WERI-Rb-1 (cell line): ENCODE data around the gene CCDC15.

Source experiments
- DNase-seq: peaks from one replicate; pipeline ENCODE4 v3.0.0-alpha.2; 2020
- H3K27ac ChIP-seq: fragments of 250-450 bp; sonication (Bioruptor Pico); 2 replicates; pipeline ENCODE4 v1.5.1; 2020; ENCODE audit warnings: mild to moderate bottlenecking, moderate library complexity
- H3K27me3 ChIP-seq: fragments of 250-450 bp; sonication (Bioruptor Pico); 2 replicates; pipeline ENCODE4 v1.5.1; 2021; ENCODE audit warnings: mild to moderate bottlenecking, low read depth, moderate library complexity; ENCODE audit not compliant: insufficient read depth, severe bottlenecking
- H3K36me3 ChIP-seq: fragments of 250-450 bp; sonication (Bioruptor Pico); 2 replicates; pipeline ENCODE4 v1.5.1; 2020; ENCODE audit warnings: mild to moderate bottlenecking, moderate library complexity
- H3K4me3 ChIP-seq: 2 replicates; pipeline ENCODE4 v1.5.1; 2011; ENCODE audit warnings: low read depth, mild to moderate bottlenecking, control low read depth, low read length
- H3K9me3 ChIP-seq: fragments of 250-450 bp; sonication (Bioruptor Pico); 2 replicates; pipeline ENCODE4 v1.5.1; 2021; ENCODE audit warnings: mild to moderate bottlenecking, moderate library complexity; ENCODE audit not compliant: severe bottlenecking
- TF ChIP-seq, protein P1 (sequence below): IDR thresholded peaks from 2 replicates; pipeline ENCODE4 v1.5.1; 2011; ENCODE audit warnings: low read depth, mild to moderate bottlenecking, control low read depth, inconsistent platforms, low read length

Gene CCDC15

DNA sequence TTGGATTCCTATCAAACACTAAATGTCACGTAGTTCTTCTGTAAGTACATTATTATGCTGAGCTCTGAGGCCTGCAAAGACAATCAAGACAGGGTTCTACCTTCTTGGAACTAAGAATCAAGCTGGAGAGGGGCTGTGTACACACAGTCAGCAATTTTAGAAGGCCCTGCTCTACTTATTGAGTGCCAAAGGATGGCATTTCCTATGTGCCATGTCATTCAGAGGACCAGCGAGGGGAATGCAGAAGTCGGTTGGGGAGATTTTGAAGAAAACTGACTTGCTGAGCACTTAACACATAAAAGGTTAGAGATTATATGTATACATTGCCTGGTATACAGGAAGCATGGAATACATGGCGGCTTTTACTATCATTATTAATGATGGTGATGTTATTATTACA is 114.4 kb downstream of the CCDC15 start:
- TF ChIP-seq, protein P1, sequence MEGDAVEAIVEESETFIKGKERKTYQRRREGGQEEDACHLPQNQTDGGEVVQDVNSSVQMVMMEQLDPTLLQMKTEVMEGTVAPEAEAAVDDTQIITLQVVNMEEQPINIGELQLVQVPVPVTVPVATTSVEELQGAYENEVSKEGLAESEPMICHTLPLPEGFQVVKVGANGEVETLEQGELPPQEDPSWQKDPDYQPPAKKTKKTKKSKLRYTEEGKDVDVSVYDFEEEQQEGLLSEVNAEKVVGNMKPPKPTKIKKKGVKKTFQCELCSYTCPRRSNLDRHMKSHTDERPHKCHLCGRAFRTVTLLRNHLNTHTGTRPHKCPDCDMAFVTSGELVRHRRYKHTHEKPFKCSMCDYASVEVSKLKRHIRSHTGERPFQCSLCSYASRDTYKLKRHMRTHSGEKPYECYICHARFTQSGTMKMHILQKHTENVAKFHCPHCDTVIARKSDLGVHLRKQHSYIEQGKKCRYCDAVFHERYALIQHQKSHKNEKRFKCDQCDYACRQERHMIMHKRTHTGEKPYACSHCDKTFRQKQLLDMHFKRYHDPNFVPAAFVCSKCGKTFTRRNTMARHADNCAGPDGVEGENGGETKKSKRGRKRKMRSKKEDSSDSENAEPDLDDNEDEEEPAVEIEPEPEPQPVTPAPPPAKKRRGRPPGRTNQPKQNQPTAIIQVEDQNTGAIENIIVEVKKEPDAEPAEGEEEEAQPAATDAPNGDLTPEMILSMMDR = no peak
- Histone ChIP-seq H3K4me3 (no peak overlapping the region), H3K27me3 (peaks cover 15% of the 10 kb centered on the region), H3K27ac (no peak overlapping the region), H3K36me3 (no peaks in the 10 kb centered on the region), H3K9me3 (no peaks in the 10 kb centered on the region)
- DNase-seq = no peak

DNA sequence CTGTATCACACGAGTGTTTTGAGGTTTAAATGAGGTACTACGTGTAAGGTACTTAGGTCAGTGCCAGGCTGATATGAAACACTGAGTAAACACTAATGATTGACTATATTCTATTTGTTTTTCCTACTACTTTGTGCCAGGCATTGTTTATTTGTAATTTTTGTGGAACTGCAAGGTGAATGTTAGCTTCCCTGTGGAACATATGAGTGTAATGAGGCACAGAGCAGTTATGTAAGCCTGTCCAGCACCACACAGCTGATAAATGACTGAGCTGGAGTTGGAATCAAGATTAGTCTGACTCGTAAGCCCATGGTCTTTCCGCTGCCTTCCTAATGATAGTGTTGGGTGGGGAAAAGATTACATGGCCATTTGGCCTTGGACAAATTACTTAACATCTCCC is 115.0 kb downstream of the CCDC15 start:
- Histone ChIP-seq H3K27me3 (peaks cover 9% of the 10 kb centered on the region), H3K27ac (no peak overlapping the region), H3K9me3 (no peaks in the 10 kb centered on the region), H3K36me3 (no peaks in the 10 kb centered on the region), H3K4me3 (no peak overlapping the region)
- TF ChIP-seq, protein P1 = no peak
- no peak for DNase-seq

DNA sequence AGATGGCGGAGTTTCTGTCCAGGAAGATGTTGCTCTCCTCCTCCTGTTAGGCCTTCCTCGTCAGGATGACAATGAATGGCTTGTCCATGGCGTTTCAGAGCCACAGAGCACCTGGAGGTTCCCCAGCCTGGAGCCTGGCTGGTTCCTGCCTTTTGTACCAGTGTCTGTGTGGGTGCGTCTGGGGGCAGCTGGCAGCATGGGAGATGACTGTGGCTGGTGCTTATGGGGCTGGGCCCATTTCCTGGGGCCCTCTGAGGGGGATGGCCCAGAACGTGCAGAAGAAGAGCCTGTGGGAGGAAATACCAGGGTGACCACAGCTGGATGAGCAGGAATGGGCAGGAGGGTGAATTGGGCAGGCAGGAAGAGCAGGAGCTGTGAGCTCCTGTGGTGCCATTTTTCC is 115.8 kb downstream of the CCDC15 start:
- TF ChIP-seq, protein P1 = no peak
- Histone ChIP-seq H3K9me3 (no peaks in the 10 kb centered on the region), H3K4me3 (no peak overlapping the region), H3K36me3 (no peaks in the 10 kb centered on the region), H3K27me3 (peaks cover 2% of the 10 kb centered on the region), H3K27ac (no peak overlapping the region)
- DNase-seq = no peak

DNA sequence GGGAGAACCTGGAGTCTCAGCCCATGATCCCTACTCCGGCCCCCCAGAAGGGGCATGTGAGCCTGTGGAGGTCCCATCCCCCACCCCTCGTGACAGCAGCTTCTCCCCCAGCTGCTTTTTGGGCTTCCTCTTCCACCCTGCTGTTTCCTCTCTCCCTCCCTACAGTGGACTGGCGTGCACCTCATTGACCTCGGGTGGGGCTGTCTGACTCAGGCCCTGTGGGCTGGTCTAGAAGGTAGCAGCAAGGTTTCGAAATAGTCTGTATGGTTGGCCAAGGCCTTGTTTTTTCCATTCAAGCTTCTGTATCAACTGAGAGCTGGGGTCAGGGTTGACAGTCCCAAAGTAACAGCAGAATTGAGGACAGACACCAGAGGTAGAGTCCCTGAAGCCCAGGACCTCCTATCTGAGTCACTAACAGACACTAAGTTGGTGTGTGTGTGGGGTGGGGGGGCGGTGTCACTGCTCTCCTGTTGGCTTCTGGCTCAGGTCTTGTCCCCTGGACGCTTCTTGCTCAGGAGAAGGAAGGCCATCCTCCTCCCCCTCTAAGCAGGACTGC is 116.8 kb downstream of the CCDC15 start:
- H3K9me3 ChIP-seq = no peaks in the 10 kb centered on the region
- TF ChIP-seq, protein P1 = no peak
- H3K4me3 ChIP-seq = no peak overlapping the region
- no peak for DNase-seq
- no peaks in the 10 kb centered on the region for H3K27me3 ChIP-seq
- H3K27ac ChIP-seq = no peak overlapping the region
- H3K36me3 ChIP-seq = no peaks in the 10 kb centered on the region

DNA sequence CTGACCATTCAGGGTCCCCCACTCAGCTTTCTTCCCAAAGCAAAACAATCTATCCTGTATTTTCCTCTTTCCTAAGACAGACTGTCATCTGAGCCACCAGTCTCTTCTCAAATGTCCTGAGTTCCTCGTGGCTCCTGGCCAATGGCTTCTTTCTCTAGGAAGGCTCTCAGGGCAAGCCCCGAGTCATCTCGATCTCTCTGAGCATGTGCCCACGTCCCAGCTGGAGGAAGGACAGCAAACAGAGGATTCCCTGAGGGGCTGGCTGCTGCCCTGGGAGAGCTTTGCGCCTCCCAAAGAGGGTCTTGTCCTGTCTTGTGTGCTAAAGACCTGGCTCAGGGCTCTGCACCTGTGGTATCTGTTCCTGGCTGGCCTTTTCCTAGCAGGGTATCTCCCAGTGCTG is 117.4 kb downstream of the CCDC15 start:
- no peaks in the 10 kb centered on the region for H3K36me3 ChIP-seq
- TF ChIP-seq, protein P1 = no peak
- no peak for DNase-seq
- H3K4me3 ChIP-seq = no peak overlapping the region
- no peaks in the 10 kb centered on the region for H3K9me3 ChIP-seq
- H3K27me3 ChIP-seq = no peaks in the 10 kb centered on the region
- no peak overlapping the region for H3K27ac ChIP-seq

DNA sequence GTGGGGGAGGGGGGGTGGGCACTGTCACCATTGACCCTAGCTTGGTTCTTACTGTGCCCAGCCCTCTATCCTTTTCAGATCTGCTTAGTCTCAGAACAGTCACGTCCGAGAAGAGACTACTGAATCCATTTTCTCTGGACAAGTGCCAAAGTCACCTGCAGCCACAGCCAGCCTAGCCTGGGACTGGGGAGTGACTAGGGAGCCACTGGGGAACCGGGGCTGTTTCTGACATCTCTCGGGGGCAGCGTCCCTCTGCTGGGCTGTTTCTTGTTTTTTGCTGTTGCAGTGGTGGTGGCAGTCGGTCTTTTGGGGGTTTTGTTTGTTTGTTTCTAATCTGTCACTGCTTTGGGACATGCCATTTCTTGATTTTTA is 117.8 kb downstream of the CCDC15 start:
- H3K27ac ChIP-seq = no peak overlapping the region
- no peaks in the 10 kb centered on the region for H3K9me3 ChIP-seq
- TF ChIP-seq, protein P1 = no peak
- DNase-seq = no peak
- no peak overlapping the region for H3K4me3 ChIP-seq
- no peaks in the 10 kb centered on the region for H3K27me3 ChIP-seq
- no peaks in the 10 kb centered on the region for H3K36me3 ChIP-seq
